Fibroblast of the conjunctiva (primary cell): ENCODE data around the gene POMP.

Experiments
- DNase-seq: peaks from one replicate; pipeline ENCODE4 v3.0.0-alpha.2; 2010; ENCODE audit warnings: low read depth

Gene POMP

GRCh38 chr13:28697441-28697840 lies 38.5 kb downstream of the POMP start:
- no peak for DNase-seq

DNA sequence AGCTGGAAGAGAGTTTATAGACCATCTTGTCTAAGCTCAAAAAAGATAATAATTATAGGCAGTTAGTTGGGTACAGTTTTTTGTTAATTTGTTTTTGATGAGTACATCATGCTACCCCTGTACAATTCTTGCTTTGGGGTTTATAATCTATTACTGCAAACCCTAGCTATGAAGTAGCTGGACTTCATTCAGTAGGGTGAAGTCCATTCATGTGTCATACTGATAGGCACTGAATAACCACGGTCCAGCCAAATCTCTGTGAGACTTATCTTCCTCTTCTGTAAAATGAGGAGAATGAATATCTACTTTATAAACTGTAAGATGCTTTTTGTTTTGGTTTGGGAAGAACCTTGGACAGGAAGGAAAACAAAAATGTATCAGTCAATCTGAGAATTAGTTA lies 40.3 kb downstream of the POMP start:
- DNase-seq: no peak

DNA sequence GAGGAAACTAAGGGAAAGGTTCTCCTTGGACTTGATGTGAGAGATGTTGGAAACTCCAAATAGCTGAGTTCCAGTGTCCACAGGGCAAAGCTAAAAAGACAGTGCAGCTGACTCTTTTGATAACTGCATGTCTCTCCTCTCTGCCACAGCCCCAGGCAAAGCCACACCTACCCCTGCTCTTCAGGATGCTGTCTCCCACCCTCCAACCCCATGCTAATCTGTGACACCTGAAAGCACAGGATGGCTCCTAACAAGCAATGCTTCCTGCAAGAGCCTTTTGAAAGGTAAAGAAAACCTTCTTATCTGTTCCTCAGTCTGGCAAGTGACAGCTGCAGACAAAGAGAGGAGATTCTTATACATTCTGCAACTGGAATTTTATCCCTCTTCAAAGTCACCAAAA lies 45.4 kb downstream of the POMP start:
- no peak for DNase-seq

DNA sequence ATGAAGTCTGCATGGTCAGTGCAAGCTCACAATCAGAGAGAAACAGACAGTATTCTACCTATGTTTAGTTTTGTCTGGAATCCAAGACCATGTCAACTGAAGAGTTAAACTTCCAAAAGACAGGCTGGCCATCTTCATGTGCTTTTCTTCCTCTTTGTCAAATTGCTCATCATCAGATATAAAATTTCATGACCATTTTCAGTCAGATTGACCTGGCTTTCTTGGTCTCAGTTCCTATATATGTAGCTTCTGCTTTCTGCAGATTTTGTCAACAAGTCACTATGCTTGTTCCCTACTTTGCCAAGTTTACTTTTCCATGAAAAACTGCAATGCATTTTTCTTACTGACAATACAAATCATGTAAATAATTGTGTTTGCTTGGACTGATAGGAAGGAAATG lies 46.0 kb downstream of the POMP start:
- no peak for DNase-seq

- DNase-seq: peak; percentile 32
Measured at GRCh38 chr13:28705461-28706083, 46.6 kb downstream of the POMP start.

- peak; percentile 88 for DNase-seq
Measured at GRCh38 chr13:28707629-28708427, 48.9 kb downstream of the POMP start.

DNA sequence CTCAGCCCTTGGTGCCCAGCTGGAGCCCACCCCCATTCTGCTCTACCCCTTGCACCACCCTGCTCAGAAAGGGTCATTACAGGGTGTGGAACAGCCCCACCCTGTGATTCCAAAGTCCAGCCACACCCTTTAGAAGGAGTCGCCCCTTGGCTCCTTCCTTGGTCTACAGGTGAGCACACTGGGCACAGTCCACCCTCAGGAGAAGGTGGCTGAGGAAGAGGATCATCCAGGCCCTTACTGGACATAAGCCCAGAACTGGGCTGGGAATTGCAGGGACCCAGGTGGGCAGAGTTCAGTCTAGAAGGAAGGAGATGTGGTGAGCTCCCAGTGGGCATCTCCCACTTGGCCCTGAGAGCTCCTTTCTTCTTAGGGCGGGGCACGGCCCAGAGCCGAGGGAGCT lies 51.2 kb downstream of the POMP start:
- no peak for DNase-seq

GRCh38 chr13:28714651-28715050 lies 55.7 kb downstream of the POMP start:
- DNase-seq: no peak

GRCh38 chr13:28716511-28716910 lies 57.6 kb downstream of the POMP start:
- no peak for DNase-seq

DNA sequence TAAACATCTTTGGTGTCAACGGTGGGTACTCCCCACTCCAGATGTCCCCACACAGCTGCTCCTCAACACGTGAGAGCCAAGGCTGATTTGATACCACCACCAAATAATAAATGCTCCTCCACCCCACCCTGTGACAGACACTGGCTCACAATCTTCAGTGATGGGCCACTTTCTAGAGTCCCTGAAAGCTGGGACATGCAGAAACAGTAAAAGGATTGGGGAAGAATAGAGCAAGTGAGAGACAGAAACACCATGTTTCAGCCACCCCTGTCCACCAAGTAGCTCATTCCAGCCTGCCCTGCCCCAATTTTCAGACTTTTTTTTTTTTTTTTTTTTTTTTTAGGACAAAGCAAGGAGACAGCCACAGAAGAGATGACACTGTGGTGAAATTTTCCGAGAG lies 58.2 kb downstream of the POMP start:
- no peak for DNase-seq

GRCh38 chr13:28718196-28718542 lies 59.2 kb downstream of the POMP start:
- DNase-seq: no peak

GRCh38 chr13:28718543-28719226 lies 59.8 kb downstream of the POMP start, which contains the start of gene SLC46A3:
TSS of gene SLC46A3 (minus strand) at chr13:28718970. CDS start at chr13:28717998, 972 bp downstream.
- DNase-seq: peak; percentile 95

DNA sequence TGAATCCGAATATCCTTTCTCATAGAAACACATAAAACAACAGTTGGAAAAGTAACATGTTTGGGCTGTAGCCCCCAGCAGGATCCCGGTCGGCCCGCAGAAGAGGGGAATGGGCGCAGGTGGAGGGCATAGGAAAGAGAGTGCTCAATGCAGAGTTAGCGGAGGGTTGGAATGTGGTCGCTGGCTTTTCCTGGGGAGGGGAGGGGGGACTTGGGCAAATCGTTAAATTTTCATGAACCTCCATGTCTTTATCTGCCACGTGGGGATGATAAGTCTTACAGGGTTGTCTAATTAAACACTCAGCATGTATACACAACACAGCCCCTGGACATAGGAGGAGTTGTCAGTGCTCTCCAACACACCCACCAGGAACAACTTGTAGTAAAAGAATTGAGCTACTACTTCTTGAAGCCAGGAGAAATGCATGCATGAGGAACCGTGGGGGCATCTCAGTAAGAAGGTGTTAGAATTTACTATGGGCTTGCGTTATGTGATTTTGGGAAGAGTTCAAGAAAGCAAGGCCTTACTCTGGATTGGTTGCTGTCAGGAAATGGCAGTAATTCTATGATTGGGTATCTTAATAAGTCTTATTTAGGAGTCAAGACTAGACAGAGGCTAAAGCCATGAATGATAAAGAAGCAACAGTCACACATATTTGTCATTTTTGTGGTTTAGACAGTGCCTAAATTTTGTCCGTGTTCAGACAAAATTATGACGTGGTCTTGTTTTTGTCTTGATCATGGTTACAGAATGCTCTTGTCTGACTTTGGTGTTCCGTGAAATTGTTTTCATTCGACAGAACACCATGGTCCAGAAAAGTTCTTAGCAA lies 60.5 kb downstream of the POMP start:
- no peak for DNase-seq

DNA sequence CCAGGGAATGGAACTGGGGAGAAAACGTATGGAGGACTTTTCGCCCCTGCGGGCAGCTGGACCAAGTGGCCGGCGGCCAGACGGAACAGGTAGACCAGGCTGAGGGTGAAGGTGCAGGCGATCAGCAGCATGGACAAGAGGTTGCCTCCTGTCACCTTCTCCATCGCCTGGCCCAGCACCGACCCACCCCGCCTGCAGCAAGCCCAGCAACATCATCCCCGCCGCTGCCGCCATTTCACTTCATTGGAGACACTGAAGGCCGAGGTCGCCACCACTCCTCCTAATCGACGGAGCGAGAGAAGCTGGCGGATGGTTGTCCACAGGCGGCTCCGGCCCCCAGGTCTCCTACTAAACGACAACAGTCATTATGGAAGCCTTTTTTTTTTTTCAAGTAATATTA lies 64.9 kb downstream of the POMP start:
- no peak for DNase-seq

GRCh38 chr13:28725046-28725610 lies 66.2 kb downstream of the POMP start:
- no peak for DNase-seq
